Measurements from ENCODE around the gene AJAP1.

GRCh38 chr1:4702464-4702863 is 48.1 kb downstream of the AJAP1 start:
- no peak for TF ChIP-seq CTCF (IDR thresholded peaks at IDR 0.05; ENCODE audit: low read length)
- TF ChIP-seq EZH2 (optimal IDR thresholded peaks at IDR 0.05; ENCODE audit: low read depth, low read length): no peak

Data from MM.1S (cell line).